H1 (cell line): ENCODE results near the gene INPP5J. TPM values are rescaled to one million over a fixed set of nuclear protein-coding genes. Genes with fewer than 3 reads are reported as not detected.

Experiments used
- CTCF ChIA-PET: fragments of 300-600 bp; sonication (Branson Sonifier 250); formaldehyde crosslinking; loops from one replicate; lab custom pipeline; 2021; ENCODE audit not compliant: partially characterized antibody; lab: Charles Lee
- POLR2A ChIA-PET: fragments of 300-600 bp; sonication (Branson Sonifier 250); formaldehyde crosslinking; loops from one replicate; lab custom pipeline; 2021; ENCODE audit warnings: inconsistent platforms; ENCODE audit not compliant: partially characterized antibody; lab: Charles Lee
- DNase-seq, 2 experiments: peaks; one replicate each; pipeline versions ENCODE4 v3.0.0 to v3.0.0-alpha.2; 2010 to 2022; ENCODE audit warnings: low spot score in 2 of 2, low read depth in 1 of 2, mixed read lengths in 1 of 2
- FAIRE-seq: peaks from 2 replicates; lab custom pipeline; 2011; peaks lifted over from hg19 to GRCh38; lab: Jason Lieb, UNC
- H2AFZ ChIP-seq: 2 replicates; pipeline ENCODE4 v1.8.1; 2012; ENCODE audit warnings: low read length, inconsistent platforms
- H2AK5ac ChIP-seq: 2 replicates; pipeline ENCODE4 v1.6.1; 2013; ENCODE audit warnings: low read depth, low read length
- H2BK120ac ChIP-seq: replicated peaks from 2 replicates; pipeline ENCODE3; 2013; ENCODE audit warnings: low read depth, low read length, inconsistent platforms
- H2BK12ac ChIP-seq: 2 replicates; pipeline ENCODE4 v1.6.1; 2013; ENCODE audit warnings: low read depth, low read length
- H2BK15ac ChIP-seq: 2 replicates; pipeline ENCODE4 v1.6.1; 2013; ENCODE audit warnings: low read length
- H2BK20ac ChIP-seq: 2 replicates; pipeline ENCODE4 v1.6.1; 2013; ENCODE audit warnings: low read length
- H2BK5ac ChIP-seq: 2 replicates; pipeline ENCODE4 v1.6.1; 2013; ENCODE audit warnings: low read depth, low read length
- H3K14ac ChIP-seq: 2 replicates; pipeline ENCODE4 v1.6.1; 2013; ENCODE audit warnings: inconsistent platforms; ENCODE audit not compliant: insufficient read length
- H3K18ac ChIP-seq: 2 replicates; pipeline ENCODE4 v1.6.1; 2013; ENCODE audit warnings: low read length; ENCODE audit errors: extremely low read depth
- H3K23ac ChIP-seq: 2 replicates; pipeline ENCODE4 v1.6.1; 2013; ENCODE audit warnings: inconsistent platforms; ENCODE audit not compliant: insufficient read length
- H3K23me2 ChIP-seq: 2 replicates; pipeline ENCODE4 v1.6.1; 2013; ENCODE audit warnings: low read depth, low read length
- H3K27ac ChIP-seq: 2 replicates; pipeline ENCODE4 v1.6.1; 2011; ENCODE audit warnings: low read depth, low read length, inconsistent platforms
- H3K27me3 ChIP-seq, 4 experiments: replicated peaks in 1 of 4; 1 replicate in 1 of 4; 2 replicates in 3 of 4; pipeline versions ENCODE4 v1.6.1 to v1.8.1; 2011 to 2013; ENCODE audit warnings: low read length in 3 of 4, mild to moderate bottlenecking in 3 of 4, inconsistent platforms in 2 of 4, mixed read lengths in 2 of 4, moderate library complexity in 1 of 4; ENCODE audit not compliant: control insufficient read depth in 3 of 4, insufficient read depth in 3 of 4; ENCODE audit errors: extremely low read depth in 1 of 4
- H3K36me3 ChIP-seq, 4 experiments: 2 replicates each; pipeline versions ENCODE4 v1.6.1 to v1.8.1; 2011 to 2013; ENCODE audit warnings: mild to moderate bottlenecking in 4 of 4, low read length in 3 of 4, moderate library complexity in 2 of 4, control low read depth in 1 of 4, inconsistent platforms in 1 of 4; ENCODE audit not compliant: insufficient read depth in 4 of 4, control insufficient read depth in 2 of 4
- H3K4ac ChIP-seq: replicated peaks from 2 replicates; pipeline ENCODE3; 2013; ENCODE audit warnings: low read length, low read depth, mixed read lengths, inconsistent platforms; ENCODE audit not compliant: insufficient read length
- H3K4me1 ChIP-seq, 4 experiments: replicated peaks in 1 of 4; 1 replicate in 1 of 4; 2 replicates in 3 of 4; pipeline versions ENCODE4 v1.6.1 to v1.8.1; 2011 to 2013; ENCODE audit warnings: low read length in 3 of 4, inconsistent platforms in 2 of 4, mixed read lengths in 1 of 4; ENCODE audit not compliant: insufficient read depth in 4 of 4, control insufficient read depth in 3 of 4
- H3K4me2 ChIP-seq, 2 experiments: 2 replicates each; pipeline versions ENCODE4 v1.6.1 to v1.8.1; 2011 to 2013; ENCODE audit warnings: low read depth in 2 of 2, low read length in 2 of 2, control low read depth in 1 of 2, inconsistent platforms in 1 of 2, mild to moderate bottlenecking in 1 of 2; ENCODE audit not compliant: insufficient read depth in 1 of 2
- H3K4me3 ChIP-seq, 4 experiments: fragments of 200-600, 300-600 bp in 1 of 4; sonication (generic), shearing (Covaris generic), sonication (Bioruptor Twin) in 1 of 4; 2 replicates each; pipeline versions ENCODE4 v1.5.1 to v1.8.1; 2011 to 2016; ENCODE audit warnings: low read length in 4 of 4, low read depth in 3 of 4, control low read depth in 2 of 4, inconsistent platforms in 2 of 4, mild to moderate bottlenecking in 2 of 4, mixed read lengths in 1 of 4, moderate library complexity in 1 of 4; ENCODE audit not compliant: insufficient read depth in 2 of 4; ENCODE audit errors: extremely low read depth in 1 of 4
- H3K56ac ChIP-seq: replicated peaks from 2 replicates; pipeline ENCODE3; 2013; ENCODE audit warnings: low read depth, mild to moderate bottlenecking, mixed read lengths, low read length, inconsistent platforms; ENCODE audit not compliant: insufficient read length
- H3K79me1 ChIP-seq: 2 replicates; pipeline ENCODE4 v1.6.1; 2013; ENCODE audit warnings: low read depth, low read length, control low read depth
- H3K79me2 ChIP-seq, 2 experiments: 2 replicates each; pipeline versions ENCODE4 v1.6.1 to v1.8.1; 2012 to 2013; ENCODE audit warnings: low read length in 2 of 2, mild to moderate bottlenecking in 2 of 2, inconsistent platforms in 1 of 2; ENCODE audit not compliant: insufficient read depth in 2 of 2, control insufficient read depth in 1 of 2
- H3K9ac ChIP-seq, 4 experiments: replicated peaks in 1 of 4; 1 replicate in 1 of 4; 2 replicates in 3 of 4; pipeline versions ENCODE4 v1.6.1 to v1.8.1; 2011 to 2013; ENCODE audit warnings: low read depth in 3 of 4, low read length in 3 of 4, control low read depth in 2 of 4, mild to moderate bottlenecking in 2 of 4, moderate library complexity in 2 of 4, inconsistent platforms in 1 of 4; ENCODE audit errors: extremely low read depth in 1 of 4
- H3K9me3 ChIP-seq, 2 experiments: 2 replicates each; pipeline versions ENCODE4 v1.6.1 to v1.8.1; 2012 to 2013; ENCODE audit warnings: mild to moderate bottlenecking in 2 of 2, moderate library complexity in 2 of 2, control low read depth in 1 of 2, inconsistent platforms in 1 of 2, low read depth in 1 of 2, low read length in 1 of 2, mixed read lengths in 1 of 2; ENCODE audit not compliant: insufficient read depth in 2 of 2
- H4K20me1 ChIP-seq, 2 experiments: replicated peaks in 1 of 2; 2 replicates each; pipeline versions ENCODE3 to v1.8.1; 2011 to 2013; ENCODE audit warnings: inconsistent platforms in 2 of 2, low read length in 2 of 2, mild to moderate bottlenecking in 1 of 2; ENCODE audit not compliant: insufficient read depth in 2 of 2, control insufficient read depth in 1 of 2
- H4K5ac ChIP-seq: 2 replicates; pipeline ENCODE4 v1.6.1; 2013; ENCODE audit warnings: low read length, low read depth, mixed read lengths, inconsistent platforms; ENCODE audit not compliant: insufficient read length
- H4K8ac ChIP-seq: 2 replicates; pipeline ENCODE4 v1.8.0; 2013; ENCODE audit warnings: mild to moderate bottlenecking, moderate library complexity, low read length, inconsistent platforms; ENCODE audit not compliant: insufficient read depth; ENCODE audit errors: extremely low read depth
- H4K91ac ChIP-seq: replicated peaks from 2 replicates; pipeline ENCODE3; 2013; ENCODE audit warnings: low read length, mixed read lengths, inconsistent platforms; ENCODE audit not compliant: insufficient read length
- ATF3 ChIP-seq: IDR thresholded peaks from 2 replicates; pipeline ENCODE4 v1.6.1; 2011; ENCODE audit warnings: low read depth, mild to moderate bottlenecking, low read length; ENCODE audit not compliant: insufficient read depth
- BCL11A ChIP-seq, 2 experiments: IDR thresholded peaks; one replicate each; pipeline ENCODE4 v1.6.1; 2011; ENCODE audit warnings: low read depth in 2 of 2, low read length in 2 of 2, mild to moderate bottlenecking in 2 of 2
- WGBS, 2 experiments: shearing (Covaris generic) in 1 of 2; methylation state at CpG; one replicate each; pipeline versions ENCODE4 v1.1.6 to v1.1.7; 2013 to 2015; ENCODE audit warnings: low lambda C conversion rate in 2 of 2, mixed read lengths in 2 of 2, inconsistent platforms in 1 of 2, low coverage in 1 of 2, missing lambda C conversion rate in 1 of 2; ENCODE audit not compliant: insufficient replicate concordance in 2 of 2, insufficient coverage in 1 of 2, insufficient read length in 1 of 2; ENCODE audit errors: extremely low coverage in 1 of 2, missing lambda C conversion rate in 1 of 2; 5-methylcytosine and 5-hydroxymethylcytosine counted together
- polyA plus RNA-seq, 7 experiments: library from polyadenylated mRNA; depleted of rRNA in 3 of 7; stranded (reverse) in 5 of 7; unstranded in 2 of 7; fragments of >200 nt in 5 of 7; fragments of 200-250 nt in 2 of 7; gene quantifications; 1 replicate in 5 of 7; 2 replicates in 1 of 7; 4 replicates in 1 of 7; pipeline versions ENCODE4 v1.2.1 to v1.2.3, GENCODE V29; 2011 to 2013; ENCODE audit warnings: missing spikeins in 2 of 7, mixed read lengths in 2 of 7
- total RNA-seq: library from RNA; stranded (reverse); fragmentation: NEBNext Ultra II Directional; extraction: Animal tissue kit (Norgen Biotek cat#: 25700); gene quantifications from 2 replicates; pipeline ENCODE4 v1.2.1, GENCODE V29; 2021

Gene INPP5J
- total and polyA plus RNA-seq, 2 of the 8 experiments (the other 6 are each of a cell fraction or from before 2014, with no cell fraction given) = 5.4 to 6.0 TPM

DNA sequence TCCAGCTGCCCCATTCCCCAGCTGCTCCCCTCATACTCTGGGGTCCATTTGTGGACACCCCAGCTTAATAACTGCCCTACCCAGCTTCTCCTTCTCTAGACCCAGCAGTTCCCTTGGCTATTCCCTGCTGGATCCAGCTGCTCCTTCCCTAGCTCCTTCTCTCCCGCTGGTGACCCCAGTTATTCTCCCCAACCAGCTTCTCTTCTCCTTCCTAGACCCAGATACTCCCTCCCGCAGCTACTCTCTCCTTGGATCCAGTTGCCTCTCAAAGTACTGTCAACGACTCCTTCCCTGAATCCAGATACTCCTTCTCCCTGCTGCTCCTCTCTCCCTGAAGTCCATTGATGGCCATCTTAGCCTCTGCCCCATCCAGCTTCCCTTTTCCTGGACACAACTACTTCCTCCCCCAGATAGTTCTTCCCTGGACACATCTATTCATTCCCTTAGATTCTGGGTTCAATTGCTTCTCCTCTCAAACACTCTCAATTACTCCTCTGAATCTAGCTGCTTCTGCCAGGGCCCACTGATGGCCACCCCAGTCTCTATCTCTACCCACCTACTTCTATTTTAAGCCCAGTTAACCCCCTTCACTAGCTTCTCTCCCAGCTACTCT, 27.0 kb upstream of the INPP5J start:
- H3K9me3 ChIP-seq = no peaks in the 10 kb centered on the region
- no peak overlapping the region for H3K9ac ChIP-seq
- H2BK20ac ChIP-seq = no peak overlapping the region
- H2BK120ac ChIP-seq = no peak overlapping the region
- no peaks in the 10 kb centered on the region for H3K79me2 ChIP-seq
- CTCF ChIA-PET = interaction anchor here (0.6 to 16.8 kb wide), 16 partner anchors 10 to 176 kb away, joined by 3 to 207 read pairs (median 6); partner anchors contain the start of genes PLA2G3, SELENOM and SMTN
- no peak overlapping the region for H4K8ac ChIP-seq
- no peak overlapping the region for H3K4ac ChIP-seq
- no peak for DNase-seq
- peaks cover 5 to 21% (median 13%) of the 10 kb centered on the region in 4 experiments for H3K4me1 ChIP-seq
- no peak overlapping the region for H2BK15ac ChIP-seq
- H4K91ac ChIP-seq = no peak overlapping the region
- no peaks in the 10 kb centered on the region for H3K36me3 ChIP-seq
- no peak overlapping the region for H3K18ac ChIP-seq
- no peak overlapping the region for H3K4me2 ChIP-seq
- TF ChIP-seq ATF3 (no peak), BCL11A (IDR thresholded peaks at IDR 0.05; ENCODE audit: low read depth in 2 of 2, low read length in 2 of 2) (no peak)
- TF ChIP-seq, all 59 proteins: peak for 0
- H2AFZ ChIP-seq = no peak overlapping the region
- no peak overlapping the region for H4K5ac ChIP-seq
- no peak overlapping the region for H3K56ac ChIP-seq
- no peak overlapping the region for H3K4me3 ChIP-seq
- H3K14ac ChIP-seq = no peak overlapping the region
- H3K23ac ChIP-seq = no peak overlapping the region
- POLR2A ChIA-PET = interaction anchor here (0.6 to 5.1 kb wide), 7 partner anchors 9 to 127 kb away, joined by 3 to 57 read pairs (median 4); partner anchors contain the start of genes MORC2, PLA2G3, SMTN and TUG1
- no peak overlapping the region for H2AK5ac ChIP-seq
- FAIRE-seq = no peak
- H3K27me3 ChIP-seq = no peaks in the 10 kb centered on the region
- H3K79me1 ChIP-seq = no peaks in the 10 kb centered on the region
- WGBS, 2 experiments = 91% methylated on average over 3 of the region's 3 CpGs; no CpG with 5 or more reads in 1 of the 2 experiments
- H2BK12ac ChIP-seq = no peak overlapping the region
- no peaks in the 10 kb centered on the region for H4K20me1 ChIP-seq
- H2BK5ac ChIP-seq = no peak overlapping the region
- H3K23me2 ChIP-seq = peaks cover 4% of the 10 kb centered on the region; the same call in 1 of the 2 replicates
- H3K27ac ChIP-seq = no peak overlapping the region
